NCI-H748 (cell line): ENCODE results near the gene EFNB3.

Experiments used
- DNase-seq: peaks from one replicate; lab custom pipeline; 2025; ENCODE audit not compliant: unreplicated experiment; lab: John Stamatoyannopoulos, UW

Gene EFNB3

DNA sequence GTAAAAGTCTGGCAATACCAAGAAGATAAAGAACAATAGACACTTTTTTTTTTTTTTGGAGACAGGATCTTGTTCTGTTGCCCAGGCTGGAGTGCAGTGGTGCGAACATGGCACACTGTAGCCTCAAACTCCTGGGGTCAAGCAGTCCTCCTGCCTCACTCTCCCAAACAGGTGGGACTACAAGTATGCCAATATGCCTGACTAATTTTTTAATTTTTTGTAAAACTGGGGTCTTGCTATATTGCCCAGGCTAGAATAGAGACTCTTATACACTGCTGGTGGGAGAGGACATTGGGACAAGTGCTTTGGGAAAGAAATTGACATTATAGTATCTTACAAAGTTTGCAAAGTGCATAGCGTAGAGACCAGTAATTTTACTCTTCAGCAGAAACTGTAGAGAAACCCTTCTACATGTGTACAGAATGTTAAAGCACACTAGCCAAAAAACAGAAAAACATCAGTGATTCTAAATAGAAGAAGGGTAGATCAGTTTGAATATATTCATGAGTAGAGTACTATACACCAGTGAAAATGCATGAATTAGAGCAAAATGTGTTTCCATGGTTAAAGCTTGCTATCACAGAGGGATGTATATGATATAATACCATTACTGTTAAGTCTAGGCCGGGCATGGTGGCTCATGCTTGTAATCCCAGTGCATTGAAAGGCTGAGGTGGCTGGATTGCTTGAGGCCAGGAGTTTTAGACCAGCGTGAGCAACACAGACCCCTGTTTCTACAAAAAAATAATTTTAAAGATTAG is 7.0 kb upstream of the EFNB3 start:
- DNase-seq: no peak

DNA sequence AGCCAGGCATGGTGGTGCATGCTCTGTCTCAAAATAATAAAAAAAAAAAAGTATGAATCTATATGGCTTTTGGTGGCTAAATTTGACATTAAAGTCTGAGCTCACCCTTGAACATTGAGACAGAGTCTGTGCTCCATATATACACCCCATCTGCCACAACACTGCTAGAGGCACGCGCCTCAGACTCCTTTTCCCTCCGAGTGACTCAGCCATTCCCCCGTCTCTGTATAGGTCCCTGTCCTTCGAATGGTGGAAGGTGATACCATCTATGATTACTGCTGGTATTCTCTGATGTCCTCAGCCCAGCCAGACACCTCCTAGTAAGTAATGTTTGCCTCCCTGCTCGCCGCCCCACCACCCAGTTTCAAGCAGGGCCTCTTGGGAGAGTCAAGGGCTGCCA is 4.5 kb upstream of the EFNB3 start:
- no peak for DNase-seq

DNA sequence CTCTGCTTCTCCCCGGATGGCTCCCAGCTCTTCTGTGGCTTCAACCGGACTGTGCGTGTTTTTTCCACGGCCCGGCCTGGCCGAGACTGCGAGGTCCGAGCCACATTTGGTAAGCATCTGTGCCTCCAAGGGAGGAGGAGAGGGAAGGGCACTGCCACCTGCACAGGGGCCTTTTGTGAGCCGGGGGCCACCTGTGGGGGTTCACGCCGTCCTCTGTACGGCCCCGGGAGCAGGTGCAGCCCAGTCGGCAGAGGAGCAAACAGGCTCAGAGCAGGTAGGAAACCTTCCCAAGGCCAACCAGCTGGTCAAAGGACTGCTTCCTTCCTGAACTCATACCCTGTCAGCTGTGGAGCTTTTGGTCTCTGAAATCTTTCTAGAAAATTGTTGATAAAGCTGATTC is 3.3 kb upstream of the EFNB3 start:
- no peak for DNase-seq

DNA sequence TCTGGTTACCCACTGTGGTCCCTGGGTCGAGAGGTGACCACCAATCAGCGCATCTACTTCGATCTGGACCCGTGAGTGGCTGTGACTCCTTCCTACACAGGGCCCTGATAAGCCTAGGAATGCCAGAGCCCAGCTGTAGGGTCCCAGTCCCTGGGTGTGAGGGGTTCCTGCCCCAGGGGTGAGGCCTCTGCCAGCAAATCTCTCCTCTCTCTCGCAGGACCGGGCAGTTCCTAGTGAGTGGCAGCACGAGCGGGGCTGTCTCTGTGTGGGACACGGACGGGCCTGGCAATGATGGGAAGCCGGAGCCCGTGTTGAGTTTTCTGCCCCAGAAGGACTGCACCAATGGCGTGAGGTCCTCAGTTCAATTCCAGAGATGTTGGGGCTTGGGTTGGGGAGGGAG is 2.2 kb upstream of the EFNB3 start:
- DNase-seq: no peak

DNA sequence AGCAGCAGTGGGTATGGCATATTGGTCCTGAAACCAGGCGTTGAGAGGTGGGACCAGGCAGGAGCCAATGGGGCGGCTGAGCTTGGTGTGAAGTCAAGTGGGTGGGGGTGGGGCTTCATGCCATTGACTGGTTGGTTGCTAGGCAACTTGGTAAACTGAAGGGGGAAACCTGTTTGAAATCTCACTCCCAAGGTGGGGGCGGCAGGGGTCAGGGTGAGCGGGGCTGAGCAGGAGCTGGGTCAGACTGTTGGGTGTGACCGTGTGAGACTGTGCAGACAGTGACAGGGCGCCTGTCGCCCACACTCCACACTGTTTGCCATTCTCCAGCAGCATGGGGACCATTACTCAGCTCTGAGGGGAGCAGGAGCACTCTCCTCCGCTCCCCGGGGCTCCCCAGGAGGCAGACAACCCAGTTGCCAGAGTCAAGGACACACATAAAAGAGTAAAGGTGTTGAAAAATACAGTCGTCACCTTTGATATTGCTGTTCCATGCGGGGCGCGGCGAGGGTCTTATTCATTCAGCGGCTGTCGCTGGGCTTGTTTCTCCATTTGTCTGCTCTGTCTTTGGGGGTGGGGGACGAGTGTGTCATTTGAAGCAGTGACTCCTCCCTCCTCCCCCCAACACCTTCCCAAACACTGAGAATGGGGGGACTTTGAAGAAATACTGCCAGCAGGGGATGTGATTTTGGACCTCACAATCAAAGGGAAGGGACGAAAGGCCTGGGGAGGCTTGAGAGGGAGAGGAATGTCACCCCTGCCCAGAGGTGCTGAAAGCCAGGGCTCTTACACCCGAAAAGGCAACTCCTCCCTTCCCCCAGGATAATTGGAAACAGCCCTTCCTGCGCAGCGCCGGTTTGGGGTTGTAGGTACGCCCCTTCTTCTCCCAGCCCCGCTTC is 1.2 kb upstream of the EFNB3 start:
- DNase-seq: peak; percentile 99

DNA sequence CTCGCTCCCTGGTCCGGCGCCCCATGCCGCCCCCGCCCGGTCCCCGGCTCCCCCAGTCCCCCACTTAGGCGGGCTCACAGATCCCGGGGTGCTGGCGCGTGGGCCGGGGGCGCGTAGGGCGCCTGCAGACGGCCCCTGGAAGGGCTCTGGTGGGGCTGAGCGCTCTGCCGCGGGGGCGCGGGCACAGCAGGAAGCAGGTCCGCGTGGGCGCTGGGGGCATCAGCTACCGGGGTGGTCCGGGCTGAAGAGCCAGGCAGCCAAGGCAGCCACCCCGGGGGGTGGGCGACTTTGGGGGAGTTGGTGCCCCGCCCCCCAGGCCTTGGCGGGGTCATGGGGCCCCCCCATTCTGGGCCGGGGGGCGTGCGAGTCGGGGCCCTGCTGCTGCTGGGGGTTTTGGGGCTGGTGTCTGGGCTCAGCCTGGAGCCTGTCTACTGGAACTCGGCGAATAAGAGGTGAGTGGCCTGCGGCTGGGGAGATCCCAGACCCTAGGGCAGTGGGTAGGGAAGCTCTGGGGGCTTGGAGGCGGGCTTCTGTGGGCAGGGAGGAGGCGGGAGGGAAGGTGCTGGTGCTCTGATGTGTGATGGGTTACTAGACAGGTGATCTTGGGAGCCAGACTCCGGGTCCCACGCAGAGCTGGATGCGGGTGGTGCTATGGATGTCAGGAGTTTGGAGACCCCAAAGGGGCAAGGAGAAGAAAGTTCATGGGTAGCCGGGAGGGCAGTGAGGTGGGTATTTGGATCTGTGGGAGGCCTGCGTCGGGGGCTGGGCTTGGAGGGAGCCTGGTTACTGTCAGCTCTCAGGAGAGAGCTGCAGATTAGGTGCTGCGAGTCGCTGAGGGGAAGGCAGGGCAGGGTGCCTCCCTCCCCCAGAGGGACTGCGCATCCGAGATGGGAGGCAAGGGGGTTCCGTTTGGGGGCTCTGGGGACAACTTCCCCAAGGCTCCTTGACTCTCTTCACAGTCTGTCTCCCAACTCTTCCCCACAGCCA is 560 bp downstream of the EFNB3 start:
- no peak for DNase-seq

DNA sequence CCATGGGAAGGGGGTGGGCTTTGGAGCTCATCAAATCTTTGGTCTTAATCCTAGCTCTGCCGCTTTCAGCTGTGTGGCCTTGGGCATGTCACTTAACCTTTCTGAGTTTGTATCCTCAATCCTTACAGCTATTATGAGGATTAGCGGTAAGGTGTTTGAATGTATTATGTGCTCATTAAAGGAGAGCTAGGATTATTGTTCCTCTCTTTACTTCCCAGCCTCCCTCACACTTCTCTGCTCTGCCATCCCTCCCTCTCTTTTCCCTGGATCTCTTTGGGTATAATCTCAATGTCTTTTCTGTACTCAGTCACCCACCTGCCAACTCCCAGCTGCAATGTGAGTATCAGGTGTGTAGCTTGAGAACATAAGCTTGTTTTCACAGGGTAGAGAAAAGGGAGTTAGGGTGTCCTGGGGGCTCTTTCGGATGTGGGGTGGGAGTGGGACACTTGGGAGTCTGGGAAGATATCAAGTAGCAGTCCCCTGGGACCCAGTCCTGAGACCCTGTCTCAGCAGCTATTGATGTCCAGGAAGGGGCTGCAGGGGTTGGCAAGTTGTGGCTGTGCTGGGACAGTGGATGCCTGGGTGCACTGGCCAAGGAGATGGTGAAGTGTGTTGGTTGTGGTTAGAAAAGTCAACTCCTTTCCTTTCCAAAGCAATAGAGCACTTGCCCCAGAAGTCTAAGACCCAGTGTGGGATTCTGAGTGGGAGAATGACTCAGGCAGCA is 1.8 kb downstream of the EFNB3 start:
- DNase-seq: no peak

DNA sequence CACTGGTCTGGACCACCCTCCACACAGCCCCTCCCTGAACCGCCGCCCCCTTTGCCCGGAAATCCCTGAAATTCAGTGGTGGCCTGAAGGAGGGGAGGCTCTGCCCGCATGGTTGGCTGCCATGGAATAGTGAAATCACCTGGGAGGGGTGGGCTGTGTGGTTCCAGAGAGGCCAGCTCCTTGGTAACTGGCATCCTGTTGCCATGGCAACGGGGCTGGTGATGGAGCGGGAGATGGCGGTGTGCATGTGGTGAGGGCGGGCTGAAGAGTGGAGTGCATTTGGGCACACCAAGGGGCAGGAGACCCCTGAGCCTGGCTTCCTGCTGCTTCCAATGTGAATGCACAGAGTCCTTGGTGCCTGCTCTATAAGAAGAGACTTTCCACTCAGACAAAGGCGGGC is 2.4 kb downstream of the EFNB3 start:
- DNase-seq: peak; percentile 84

DNA sequence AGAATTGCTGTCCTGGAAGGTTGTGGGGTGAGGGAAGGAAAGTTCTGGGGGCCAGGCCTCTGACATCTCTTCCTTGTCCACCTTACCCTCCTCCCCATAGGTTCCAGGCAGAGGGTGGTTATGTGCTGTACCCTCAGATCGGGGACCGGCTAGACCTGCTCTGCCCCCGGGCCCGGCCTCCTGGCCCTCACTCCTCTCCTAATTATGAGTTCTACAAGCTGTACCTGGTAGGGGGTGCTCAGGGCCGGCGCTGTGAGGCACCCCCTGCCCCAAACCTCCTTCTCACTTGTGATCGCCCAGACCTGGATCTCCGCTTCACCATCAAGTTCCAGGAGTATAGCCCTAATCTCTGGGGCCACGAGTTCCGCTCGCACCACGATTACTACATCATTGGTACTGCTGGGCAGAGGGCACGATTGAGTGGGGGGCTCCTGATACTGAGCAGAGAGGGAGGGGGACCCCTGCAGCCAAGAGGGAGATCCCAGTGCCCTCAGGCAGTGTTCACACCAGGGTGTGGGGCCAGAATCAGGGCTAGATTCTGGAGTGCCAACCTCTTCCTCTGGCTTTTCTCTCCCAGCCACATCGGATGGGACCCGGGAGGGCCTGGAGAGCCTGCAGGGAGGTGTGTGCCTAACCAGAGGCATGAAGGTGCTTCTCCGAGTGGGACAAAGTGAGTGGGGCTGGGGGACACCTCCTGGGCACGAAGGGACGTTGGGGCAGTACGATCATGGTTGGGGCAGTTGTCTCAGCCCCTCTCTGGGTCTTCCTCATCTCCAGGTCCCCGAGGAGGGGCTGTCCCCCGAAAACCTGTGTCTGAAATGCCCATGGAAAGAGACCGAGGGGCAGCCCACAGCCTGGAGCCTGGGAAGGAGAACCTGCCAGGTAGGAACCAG is 3.1 kb downstream of the EFNB3 start:
- DNase-seq: no peak

DNA sequence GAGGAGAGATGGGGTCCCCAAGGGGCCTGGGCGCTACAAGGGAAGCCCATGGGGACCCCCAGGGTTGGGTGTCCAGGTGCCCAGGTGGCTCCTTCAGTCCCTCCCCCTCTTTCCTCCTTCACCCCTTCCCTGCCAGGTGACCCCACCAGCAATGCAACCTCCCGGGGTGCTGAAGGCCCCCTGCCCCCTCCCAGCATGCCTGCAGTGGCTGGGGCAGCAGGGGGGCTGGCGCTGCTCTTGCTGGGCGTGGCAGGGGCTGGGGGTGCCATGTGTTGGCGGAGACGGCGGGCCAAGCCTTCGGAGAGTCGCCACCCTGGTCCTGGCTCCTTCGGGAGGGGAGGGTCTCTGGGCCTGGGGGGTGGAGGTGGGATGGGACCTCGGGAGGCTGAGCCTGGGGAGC is 4.0 kb downstream of the EFNB3 start:
- no peak for DNase-seq

DNA sequence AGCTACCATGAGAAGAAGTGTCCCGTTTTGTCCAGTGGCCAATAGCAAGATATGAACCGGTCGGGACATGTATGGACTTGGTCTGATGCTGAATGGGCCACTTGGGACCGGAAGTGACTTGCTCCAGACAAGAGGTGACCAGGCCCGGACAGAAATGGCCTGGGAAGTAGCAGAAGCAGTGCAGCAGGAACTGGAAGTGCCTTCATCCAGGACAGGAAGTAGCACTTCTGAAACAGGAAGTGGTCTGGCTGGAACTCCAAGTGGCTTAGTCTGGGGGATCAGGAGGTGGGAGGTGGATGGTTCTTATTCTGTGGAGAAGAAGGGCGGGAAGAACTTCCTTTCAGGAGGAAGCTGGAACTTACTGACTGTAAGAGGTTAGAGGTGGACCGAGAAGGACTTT is 5.3 kb downstream of the EFNB3 start:
- DNase-seq: no peak

DNA sequence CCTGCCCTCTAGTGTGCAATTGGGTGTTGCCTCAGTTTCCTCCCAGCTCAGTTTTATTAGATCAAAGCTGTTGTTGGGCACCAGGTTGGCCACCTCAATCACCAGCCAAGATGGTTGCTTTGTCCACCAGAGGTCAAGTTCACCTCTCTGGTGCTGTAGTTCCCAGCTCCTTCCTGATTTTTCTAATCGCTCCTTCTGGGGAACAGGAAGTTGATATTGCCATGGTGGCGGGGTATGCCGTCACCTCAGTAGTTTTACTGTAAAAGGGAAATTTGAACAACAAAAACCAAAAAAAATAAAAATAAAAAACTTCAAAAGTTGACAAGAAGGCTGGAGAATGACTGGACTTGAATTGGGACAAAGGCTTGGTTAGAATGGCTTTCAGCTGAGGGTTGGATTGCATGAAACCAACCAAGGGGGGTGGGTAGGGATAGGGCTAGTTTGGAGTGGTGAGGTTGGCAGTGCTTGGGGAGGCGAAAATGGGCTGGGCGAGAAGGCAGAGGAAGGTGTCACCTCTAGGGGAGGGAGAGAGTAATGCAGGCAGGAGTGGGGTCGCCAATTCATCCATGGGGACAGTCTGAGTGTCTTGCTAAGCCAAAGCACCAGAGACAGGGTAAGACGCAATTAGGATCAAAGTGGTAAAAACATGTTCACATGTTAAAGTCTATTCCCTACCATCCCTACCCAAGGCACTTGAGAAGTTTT is 6.2 kb downstream of the EFNB3 start:
- DNase-seq: peak; percentile 25

DNA sequence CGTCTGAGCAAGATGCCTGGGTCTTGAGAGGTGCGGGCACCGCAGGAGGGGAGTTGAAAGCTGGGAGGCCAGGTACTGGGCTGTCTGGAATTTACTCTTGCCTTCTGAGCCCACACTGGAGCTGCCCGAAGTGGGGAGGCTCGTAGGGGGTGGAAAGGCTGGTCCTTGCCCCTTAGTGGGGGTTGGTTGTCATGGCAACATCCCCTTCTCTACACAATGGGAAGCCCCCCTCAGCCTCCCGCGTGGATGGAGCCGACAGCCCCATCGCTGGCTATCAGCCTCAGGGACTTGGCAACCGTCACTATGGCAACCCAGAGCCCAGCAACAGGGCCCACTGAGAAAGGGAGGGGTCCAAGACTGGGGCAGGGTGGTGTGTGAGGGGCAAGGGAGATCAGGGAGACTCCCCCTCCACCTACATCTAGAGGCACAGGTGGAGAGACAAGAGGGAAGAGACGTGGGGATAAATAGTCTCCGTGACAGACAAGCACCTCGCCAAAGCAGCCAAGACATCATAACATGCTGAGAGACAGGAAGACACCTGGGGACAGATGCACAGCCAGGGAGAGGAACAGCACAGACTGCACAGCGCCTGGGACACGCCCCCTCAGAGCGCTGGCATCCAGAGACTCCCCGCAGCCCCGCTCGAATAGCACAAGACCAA is 7.2 kb downstream of the EFNB3 start:
- DNase-seq: peak; percentile 91

DNA sequence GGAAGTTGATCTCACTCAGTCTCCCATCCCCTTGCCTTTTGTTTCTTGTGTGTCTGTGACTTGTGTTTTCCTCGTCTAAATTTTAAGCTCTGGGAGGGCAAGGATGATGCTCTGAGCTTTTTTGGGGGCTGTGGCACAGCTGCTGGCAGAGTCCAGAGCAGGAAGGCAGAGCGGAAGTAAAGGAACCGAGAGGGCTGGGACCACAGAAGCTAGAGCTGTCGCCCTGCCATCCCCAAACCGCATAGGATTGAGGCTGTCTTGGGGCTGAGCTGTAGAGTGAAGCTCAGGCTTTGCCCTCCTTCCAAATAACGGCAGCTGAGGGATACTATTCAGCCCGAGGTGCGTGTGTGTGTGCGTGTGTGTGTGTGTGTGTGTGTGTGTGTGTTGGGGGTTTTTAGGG is 8.8 kb downstream of the EFNB3 start:
- DNase-seq: no peak

DNA sequence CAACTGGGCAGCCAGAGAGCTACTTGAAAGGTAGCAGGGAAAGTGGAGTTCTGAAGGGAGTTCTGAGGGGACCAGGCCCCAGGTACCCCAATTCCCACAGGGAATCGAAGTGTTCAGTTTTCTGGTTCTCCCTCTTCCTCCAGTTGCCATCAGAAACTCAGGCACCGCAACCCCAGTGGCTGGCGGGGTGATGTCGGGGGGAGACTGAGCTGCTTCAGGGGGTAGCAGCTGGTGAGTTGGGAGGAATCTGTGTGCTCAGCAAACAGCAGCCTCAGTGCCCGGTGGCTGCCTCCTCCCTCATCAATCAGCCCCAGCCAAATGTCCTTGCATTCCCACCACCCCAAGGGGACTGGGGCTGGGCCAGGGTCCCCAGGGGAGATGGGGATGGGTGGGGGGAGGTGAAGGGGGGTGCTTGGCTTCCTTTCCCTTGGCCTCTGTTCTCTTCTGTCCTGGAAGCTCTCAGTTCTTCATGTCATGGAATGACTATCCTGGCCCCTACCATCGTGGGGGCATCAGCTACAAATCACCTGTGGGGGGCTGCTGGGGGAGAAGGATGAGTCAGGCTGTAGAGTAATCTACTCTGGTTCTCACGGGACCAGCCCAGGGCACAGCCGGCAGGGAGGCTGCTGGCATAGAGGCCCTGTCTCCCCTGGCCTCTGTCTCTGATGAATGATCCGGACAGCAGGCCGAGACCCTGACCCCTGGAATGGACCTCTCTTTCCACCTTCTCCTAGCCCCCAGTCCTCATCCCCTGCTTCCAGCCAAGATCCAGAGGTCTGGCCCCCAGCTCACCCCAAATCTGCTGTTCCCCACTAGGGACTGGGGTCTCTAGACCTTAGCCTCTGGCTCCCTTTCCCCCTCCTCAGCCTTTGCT is 10.0 kb downstream of the EFNB3 start:
- no peak for DNase-seq

DNA sequence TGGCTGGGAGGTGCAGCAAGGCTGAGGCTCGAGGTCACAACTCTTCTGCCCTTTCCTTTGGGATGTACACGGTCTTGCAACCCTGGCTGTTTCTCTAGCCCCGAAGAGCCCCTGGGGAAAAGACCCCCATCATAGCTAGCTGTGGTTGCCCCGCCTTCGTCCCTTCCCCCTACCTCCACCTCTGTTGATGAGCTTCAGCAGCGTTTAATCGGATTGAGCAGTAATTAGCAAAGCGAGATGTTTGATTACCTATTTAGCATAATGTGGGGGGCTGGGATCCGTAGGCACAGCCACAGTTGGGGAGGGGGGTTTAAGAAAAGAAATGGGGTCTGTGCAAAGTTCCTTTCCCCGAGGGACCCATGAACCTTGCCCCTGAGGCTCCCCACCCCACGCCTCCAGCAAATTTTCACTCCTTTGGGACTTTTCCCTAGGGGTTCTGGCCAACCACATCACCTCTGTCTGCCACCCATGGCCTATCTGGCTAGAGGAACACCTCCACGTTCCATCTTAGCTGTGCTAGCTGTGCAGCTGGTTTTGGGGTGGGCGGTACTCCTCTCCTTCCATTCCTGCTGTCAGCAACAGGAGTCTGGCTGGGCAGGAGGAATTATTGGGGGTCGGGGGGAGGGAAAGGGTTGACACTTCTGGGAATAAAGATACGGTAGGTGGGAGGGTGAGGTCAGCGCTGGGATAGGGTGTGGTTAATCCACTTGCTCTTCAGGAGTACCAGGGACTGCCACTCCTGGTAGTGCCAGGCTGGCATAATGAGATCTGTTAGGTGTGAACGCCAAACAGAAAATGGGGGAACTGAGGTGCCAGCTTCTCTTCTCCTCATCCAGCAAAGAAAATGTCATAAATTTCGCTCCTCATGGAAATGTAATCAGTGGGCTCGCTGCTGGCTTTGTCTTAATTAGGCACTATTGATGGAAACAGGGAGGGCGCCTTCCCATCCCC is 11.2 kb downstream of the EFNB3 start:
- DNase-seq: peak; percentile 64
